Fibroblast of pulmonary artery (primary cell): ENCODE results near the gene LMX1B.

ENCODE experiments used
- DNase-seq: peaks from one replicate; pipeline ENCODE4 v3.0.0-alpha.2; 2010; ENCODE audit warnings: low read depth
- H3K4me3 ChIP-seq: replicated peaks from 2 replicates; pipeline ENCODE4 v1.5.1; 2011; ENCODE audit warnings: low read depth, mild to moderate bottlenecking, control low read depth, low read length, moderate library complexity
- TF ChIP-seq, protein P1 (sequence below): IDR thresholded peaks from 2 replicates; pipeline ENCODE4 v1.5.1; 2011; ENCODE audit warnings: mild to moderate bottlenecking, control low read depth, low read length, inconsistent platforms; ENCODE audit errors: missing control alignments

The LMX1B gene

DNA sequence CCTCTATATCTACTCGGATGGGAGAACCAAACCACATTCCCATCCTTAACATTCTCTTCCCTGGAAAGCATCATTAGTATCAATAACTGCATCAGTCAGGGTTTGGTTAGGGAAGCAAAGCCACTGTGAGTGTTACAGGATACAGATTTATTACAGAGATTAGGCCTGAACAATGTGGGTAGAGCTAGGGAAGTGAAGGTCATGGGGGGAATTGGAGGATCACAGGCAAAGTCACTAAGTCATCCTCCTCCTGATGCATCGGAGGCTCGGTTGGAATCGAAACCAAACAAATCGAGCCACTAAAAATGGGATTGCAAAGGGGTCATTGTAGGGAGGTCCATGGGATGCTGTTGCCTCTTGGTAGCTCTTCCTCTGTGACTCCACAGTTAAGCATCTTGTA lies 129.3 kb downstream of the LMX1B start:
- H3K4me3 ChIP-seq = no peak overlapping the region
- TF ChIP-seq, protein P1, sequence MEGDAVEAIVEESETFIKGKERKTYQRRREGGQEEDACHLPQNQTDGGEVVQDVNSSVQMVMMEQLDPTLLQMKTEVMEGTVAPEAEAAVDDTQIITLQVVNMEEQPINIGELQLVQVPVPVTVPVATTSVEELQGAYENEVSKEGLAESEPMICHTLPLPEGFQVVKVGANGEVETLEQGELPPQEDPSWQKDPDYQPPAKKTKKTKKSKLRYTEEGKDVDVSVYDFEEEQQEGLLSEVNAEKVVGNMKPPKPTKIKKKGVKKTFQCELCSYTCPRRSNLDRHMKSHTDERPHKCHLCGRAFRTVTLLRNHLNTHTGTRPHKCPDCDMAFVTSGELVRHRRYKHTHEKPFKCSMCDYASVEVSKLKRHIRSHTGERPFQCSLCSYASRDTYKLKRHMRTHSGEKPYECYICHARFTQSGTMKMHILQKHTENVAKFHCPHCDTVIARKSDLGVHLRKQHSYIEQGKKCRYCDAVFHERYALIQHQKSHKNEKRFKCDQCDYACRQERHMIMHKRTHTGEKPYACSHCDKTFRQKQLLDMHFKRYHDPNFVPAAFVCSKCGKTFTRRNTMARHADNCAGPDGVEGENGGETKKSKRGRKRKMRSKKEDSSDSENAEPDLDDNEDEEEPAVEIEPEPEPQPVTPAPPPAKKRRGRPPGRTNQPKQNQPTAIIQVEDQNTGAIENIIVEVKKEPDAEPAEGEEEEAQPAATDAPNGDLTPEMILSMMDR = no peak
- no peak for DNase-seq

GRCh38 chr9:126745574-126746411 lies 132.1 kb downstream of the LMX1B start:
- no peak overlapping the region for H3K4me3 ChIP-seq
- DNase-seq = no peak
- TF ChIP-seq, protein P1 = no peak
